Esophagus muscularis mucosa (tissue), 4 donors: ENCODE measurements around the gene C20orf173. TPM values are rescaled to one million over a fixed set of nuclear protein-coding genes. Genes with fewer than 3 reads are reported as not detected.
"Not testable (repeated sequence)": the region's sequence is repeated elsewhere in the genome, so short reads cannot be mapped to it uniquely, and the experiment has no call there.

Experiments used
- DNase-seq: peaks from one replicate; pipeline ENCODE4 v3.0.0-alpha.2; 2017; ENCODE audit errors: extremely low spot score
- H3K27ac ChIP-seq, 4 donors: fragments of 200-600 bp; sonication (generic); replicated peaks in 1 of 4; 1 replicate in 3 of 4; 2 replicates in 1 of 4; pipeline ENCODE4 v1.5.1; 2016 to 2019; ENCODE audit warnings: mild to moderate bottlenecking in 1 of 4
- H3K27me3 ChIP-seq, 4 donors: fragments of 200-600 bp; sonication (generic); one replicate each; pipeline versions ENCODE4 v1.5.1 to v1.6.0; 2016 to 2019
- H3K36me3 ChIP-seq, 4 donors: fragments of 200-600 bp; sonication (generic); one replicate each; pipeline ENCODE4 v1.5.1; 2016 to 2019
- H3K4me1 ChIP-seq, 4 donors: fragments of 200-600 bp; sonication (generic); one replicate each; pipeline ENCODE4 v1.5.1; 2016 to 2019
- H3K4me3 ChIP-seq, 4 donors: fragments of 200-600 bp; sonication (generic); 1 replicate in 2 of 4; 2 replicates in 2 of 4; pipeline ENCODE4 v1.5.1; 2016 to 2019; ENCODE audit warnings: mild to moderate bottlenecking in 4 of 4, moderate library complexity in 1 of 4
- H3K9me3 ChIP-seq, 4 donors: fragments of 200-600 bp; sonication (generic); 1 replicate in 3 of 4; 2 replicates in 1 of 4; pipeline ENCODE4 v1.5.1; 2016 to 2019
- CTCF ChIP-seq, 3 experiments: fragments of 200-600 bp in 2 of 3; fragments of 450-650 bp in 1 of 3; sonication (generic) in 2 of 3; IDR thresholded peaks; one replicate each; pipeline ENCODE4 v1.5.1; 2017 to 2019; ENCODE audit warnings: antibody characterized with exemption in 3 of 3, mild to moderate bottlenecking in 2 of 3, moderate library complexity in 1 of 3
- EP300 ChIP-seq: sonication (generic); formaldehyde crosslinking; IDR thresholded peaks from one replicate; pipeline ENCODE4 v1.6.1; 2017; ENCODE audit warnings: antibody characterized with exemption
- POLR2A ChIP-seq: fragments of 450-650 bp; IDR thresholded peaks from one replicate; pipeline ENCODE4 v1.6.1; 2017; ENCODE audit warnings: antibody characterized with exemption, moderate library complexity, mild to moderate bottlenecking, low read depth
- POLR2AphosphoS5 ChIP-seq, 2 donors: sonication (generic); formaldehyde crosslinking; IDR thresholded peaks; one replicate each; pipeline ENCODE4 v1.6.1; 2017; ENCODE audit warnings: antibody characterized with exemption in 2 of 2
- WGBS: methylation state at CpG from one replicate; pipeline ENCODE4 v1.1.5; 2018; 5-methylcytosine and 5-hydroxymethylcytosine counted together
- intact Hi-C: fragments of 100-400 bp; cut with DNase I; formaldehyde crosslinking; loops from one replicate; pipeline ENCODE4 v1.15.1; 2023
- total RNA-seq, 4 donors: library from RNA; depleted of rRNA; stranded (reverse); fragments of >200 nt; gene quantifications; one replicate each; pipeline versions ENCODE4 v1.1.0 to v1.2.1, GENCODE V29; 2016

C20orf173 gene
- total RNA-seq, 4 donors from 2014 or later = not detected

DNA sequence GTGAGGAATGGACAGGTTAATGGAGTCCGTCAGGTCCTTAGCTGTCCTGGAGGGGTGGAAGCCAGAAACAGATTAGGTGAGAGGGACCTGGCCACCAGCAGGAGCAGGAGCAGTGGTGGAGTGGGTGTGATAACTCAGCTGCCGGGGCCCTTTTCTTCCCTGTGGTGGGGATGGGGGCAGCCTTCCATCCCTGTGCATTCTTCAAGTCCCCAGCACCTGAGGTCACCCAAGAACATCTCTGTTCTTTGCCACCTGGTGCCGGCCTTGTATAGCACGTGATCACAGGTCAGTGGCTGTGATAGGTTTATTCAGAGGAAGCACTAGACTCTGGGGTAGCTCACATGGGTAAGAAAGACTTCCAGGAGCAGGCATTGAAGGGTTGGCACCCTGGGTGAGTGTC is 29.0 kb upstream of the C20orf173 start:
- H3K9me3 ChIP-seq = no peaks in the 10 kb centered on the region
- H3K4me3 ChIP-seq = no peak overlapping the region
- peaks cover 16 to 62% (median 50%) of the 10 kb centered on the region in 4 donors for H3K36me3 ChIP-seq
- no peaks in the 10 kb centered on the region for H3K4me1 ChIP-seq
- TF ChIP-seq EP300 (no peak), POLR2A (no peak), POLR2AphosphoS5 (IDR thresholded peaks at IDR 0.05) (no peak), CTCF (IDR thresholded peaks at IDR 0.05) (no peak)
- H3K27ac ChIP-seq = no peak overlapping the region
- intact Hi-C loops = no loop called here
- WGBS = 88% methylated on average over 4 of the region's 4 CpGs
- DNase-seq = no peak
- H3K27me3 ChIP-seq = no peaks in the 10 kb centered on the region

DNA sequence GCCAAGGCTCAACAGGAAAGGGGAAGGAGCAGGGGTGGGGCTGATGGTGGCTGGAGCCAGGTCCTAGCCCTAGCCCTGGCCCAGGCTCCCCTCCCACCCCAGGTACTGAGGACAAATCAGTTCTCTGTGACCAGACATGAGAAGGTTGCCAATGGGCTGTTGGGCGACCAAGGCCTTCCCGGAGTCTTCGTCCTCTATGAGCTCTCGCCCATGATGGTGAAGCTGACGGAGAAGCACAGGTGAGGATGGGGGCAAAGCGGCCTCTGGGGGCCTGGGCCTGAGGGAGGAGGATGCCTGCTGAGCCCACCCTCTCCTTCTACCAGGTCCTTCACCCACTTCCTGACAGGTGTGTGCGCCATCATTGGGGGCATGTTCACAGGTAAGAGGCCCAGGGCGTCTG is 27.4 kb upstream of the C20orf173 start:
- intact Hi-C loops = no loop called here
- 95% methylated on average over 6 of the region's 8 CpGs for WGBS
- TF ChIP-seq POLR2A = no peak
- no peak for TF ChIP-seq EP300
- TF ChIP-seq POLR2AphosphoS5 (IDR thresholded peaks at IDR 0.05) = no peak
- no peak for TF ChIP-seq CTCF (IDR thresholded peaks at IDR 0.05)
- no peaks in the 10 kb centered on the region for H3K9me3 ChIP-seq
- H3K27ac ChIP-seq = no peak overlapping the region
- no peak overlapping the region for H3K4me3 ChIP-seq
- H3K27me3 ChIP-seq = no peaks in the 10 kb centered on the region
- no peak for DNase-seq
- no peaks in the 10 kb centered on the region for H3K4me1 ChIP-seq
- peaks cover 16 to 76% (median 64%) of the 10 kb centered on the region in 4 donors for H3K36me3 ChIP-seq

- 88% methylated on average over 19 of the region's 21 CpGs for WGBS
- H3K27me3 ChIP-seq = no peaks in the 10 kb centered on the region
- no peak for DNase-seq
- intact Hi-C loops = no loop called here
- no peak overlapping the region for H3K4me3 ChIP-seq
- H3K4me1 ChIP-seq = no peaks in the 10 kb centered on the region
- TF ChIP-seq POLR2A = no peak
- no peak for TF ChIP-seq CTCF (IDR thresholded peaks at IDR 0.05)
- no peak for TF ChIP-seq POLR2AphosphoS5 (IDR thresholded peaks at IDR 0.05)
- no peak for TF ChIP-seq EP300
- H3K36me3 ChIP-seq = peaks cover 16 to 84% (median 72%) of the 10 kb centered on the region in 4 donors
- H3K9me3 ChIP-seq = no peaks in the 10 kb centered on the region
- no peak overlapping the region for H3K27ac ChIP-seq
Observed at GRCh38 chr20:35555951-35556645, 26.6 kb upstream of the C20orf173 start.

DNA sequence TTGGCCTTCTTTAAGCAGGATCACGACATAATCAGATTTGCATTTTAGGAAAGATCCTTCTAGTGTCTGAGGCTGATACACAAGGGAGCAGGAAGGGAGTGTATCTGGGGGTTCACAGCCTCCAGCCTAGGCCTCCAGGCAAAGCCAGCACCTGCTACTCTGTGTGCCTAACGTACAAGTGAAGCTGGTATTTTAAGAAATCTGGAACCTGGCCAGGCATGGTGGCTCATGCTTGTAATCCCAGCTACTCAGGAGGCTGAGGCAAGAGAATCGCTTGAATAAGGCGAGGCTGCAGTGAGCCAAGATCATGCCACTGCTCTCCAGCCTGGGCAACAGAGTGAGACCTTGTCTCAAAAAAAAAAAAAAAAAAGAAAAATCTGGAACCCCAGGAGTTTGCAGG is 26.0 kb upstream of the C20orf173 start:
- H3K9me3 ChIP-seq, H3K4me3 ChIP-seq, intact Hi-C loops, H3K4me1 ChIP-seq, H3K27me3 ChIP-seq, H3K27ac ChIP-seq, DNase-seq: not testable (repeated sequence)
- peaks cover 21 to 90% (median 78%) of the 10 kb centered on the region in 4 donors for H3K36me3 ChIP-seq
- 80% methylated on average over 3 of the region's 4 CpGs for WGBS

DNA sequence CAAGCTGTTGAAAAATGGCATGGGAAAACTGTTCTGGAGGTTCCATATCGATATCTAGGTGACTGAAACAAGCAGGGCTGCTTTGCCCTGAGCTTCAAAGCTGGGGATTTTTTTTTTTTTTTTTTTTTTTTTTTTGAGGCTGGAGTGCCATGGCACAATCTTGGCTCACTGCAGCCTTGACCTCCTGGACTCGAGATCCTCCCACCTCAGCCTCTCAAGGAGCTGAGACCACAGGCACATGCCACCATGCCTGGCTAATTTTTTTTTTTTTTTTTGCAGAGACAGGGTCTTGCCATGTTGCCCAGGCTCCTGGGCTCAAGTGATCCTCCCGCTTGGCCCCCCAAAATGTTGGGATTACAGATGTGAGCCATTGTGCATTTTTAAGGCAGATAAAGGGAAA is 23.5 kb upstream of the C20orf173 start:
- intact Hi-C loops = no loop called here
- no peaks in the 10 kb centered on the region for H3K9me3 ChIP-seq
- H3K36me3 ChIP-seq = peaks cover 41 to 99% (median 96%) of the 10 kb centered on the region in 4 donors
- H3K27me3 ChIP-seq = no peaks in the 10 kb centered on the region
- H3K4me1 ChIP-seq = no peaks in the 10 kb centered on the region
- 88% methylated on average over 3 of the region's 3 CpGs for WGBS
- H3K27ac ChIP-seq = no peak overlapping the region
- no peak for TF ChIP-seq POLR2A
- no peak for TF ChIP-seq EP300
- TF ChIP-seq POLR2AphosphoS5 (IDR thresholded peaks at IDR 0.05) = no peak
- TF ChIP-seq CTCF (IDR thresholded peaks at IDR 0.05) = no peak
- DNase-seq = no peak
- H3K4me3 ChIP-seq = no peak overlapping the region
